Natural killer cell treated with Interleukin-12 subunit alpha and Interleukin-12 subunit beta and Interleukin-15 and Interleukin-18, amount 100 ng/mL, for 72 hours (primary cell): Measurements from ENCODE around the gene AIP. TPM values are rescaled to one million over a fixed set of nuclear protein-coding genes. Genes with fewer than 3 reads are reported as not detected.

Experiments
- ATAC-seq, 2 donors: fragments of 150-1000 bp; cut with Tn5 transposase in 1 of 2; sonication (Bioruptor Pico), chemical (Tn5 transposase) in 1 of 2; 2 replicates each; pipeline ENCODE4 v1.10.0; 2021
- DNase-seq: peaks from one replicate; pipeline ENCODE4 v3.0.0; 2022; ENCODE audit warnings: low spot score
- H3K27ac Mint-ChIP-seq, 2 donors: 1 replicate in 1 of 2; 2 replicates in 1 of 2; pipeline ENCODE4 v1.8.0; 2022; ENCODE audit warnings: mixed read lengths in 2 of 2, mild to moderate bottlenecking in 1 of 2, moderate library complexity in 1 of 2
- H3K27me3 Mint-ChIP-seq, 2 donors: 1 replicate in 1 of 2; 2 replicates in 1 of 2; pipeline ENCODE4 v1.8.0; 2022; ENCODE audit warnings: mixed read lengths in 2 of 2
- H3K36me3 Mint-ChIP-seq: one replicate; pipeline ENCODE4 v1.8.0; 2022; ENCODE audit warnings: mixed read lengths
- H3K4me1 Mint-ChIP-seq, 2 donors: 1 replicate in 1 of 2; 2 replicates in 1 of 2; pipeline ENCODE4 v1.8.0; 2022; ENCODE audit warnings: low read depth in 2 of 2, mixed read lengths in 2 of 2, mild to moderate bottlenecking in 1 of 2
- H3K4me3 Mint-ChIP-seq: one replicate; pipeline ENCODE4 v1.8.0; 2022; ENCODE audit warnings: mixed read lengths
- H3K9me3 Mint-ChIP-seq: 2 replicates; pipeline ENCODE4 v1.8.0; 2022; ENCODE audit warnings: mixed read lengths
- total RNA-seq, 2 donors: library from RNA; stranded (reverse); gene quantifications; one replicate each; pipeline ENCODE4 v1.2.3, GENCODE V29; 2022

The AIP gene
- 100 to 1,000 TPM; 120 to 140 TPM for total RNA-seq

GRCh38 chr11:67482827-67483798, at the start of gene AIP:
Gene AIP, plus strand, starts transcription at chr11:67483026. Its CDS starts 133 bp downstream, at chr11:67483159.
- Mint-ChIP-seq H3K9me3 (no peaks in the 10 kb centered on the region), H3K27me3 (no peaks in the 10 kb centered on the region), H3K4me1 (peaks cover 50 to 53% of the 10 kb centered on the region in 2 donors), H3K36me3 (peaks cover 7% of the 10 kb centered on the region), H3K27ac (peak within 1 kb of the TSS; percentile 94 to 96), H3K4me3 (peak within 1 kb of the TSS; percentile 96)
- ATAC-seq (peak; percentile 86 to 97), DNase-seq (peak; percentile 97)

- Mint-ChIP-seq H3K27ac (peak overlapping the region; percentile 92 to 96), H3K9me3 (no peaks in the 10 kb centered on the region), H3K4me1 (peaks cover 31 to 40% of the 10 kb centered on the region in 2 donors), H3K4me3 (peak overlapping the region; percentile 78), H3K27me3 (no peaks in the 10 kb centered on the region), H3K36me3 (no peaks in the 10 kb centered on the region)
- peak; percentile 85 for DNase-seq
- ATAC-seq, result peak; percentile 59 to 82
Measured at GRCh38 chr11:67433536-67434394, 49.1 kb upstream of the AIP start.

GRCh38 chr11:67434395-67434881, 48.4 kb upstream of the AIP start:
- H3K27ac Mint-ChIP-seq, result peak overlapping the region; percentile 92 to 96
- H3K36me3 Mint-ChIP-seq, result no peaks in the 10 kb centered on the region
- peak overlapping the region; percentile 78 for H3K4me3 Mint-ChIP-seq
- ATAC-seq, result peak in 1 of 2 donors; percentile 10
- H3K27me3 Mint-ChIP-seq, result no peaks in the 10 kb centered on the region
- H3K9me3 Mint-ChIP-seq, result no peaks in the 10 kb centered on the region
- H3K4me1 Mint-ChIP-seq, result peaks cover 37 to 47% of the 10 kb centered on the region in 2 donors
- no peak for DNase-seq

- H3K36me3 Mint-ChIP-seq, result no peaks in the 10 kb centered on the region
- no peaks in the 10 kb centered on the region for H3K9me3 Mint-ChIP-seq
- H3K4me1 Mint-ChIP-seq, result peaks cover 45 to 53% of the 10 kb centered on the region in 2 donors
- peak overlapping the region; percentile 93 for H3K4me3 Mint-ChIP-seq
- ATAC-seq, result no peak
- no peak for DNase-seq
- peak overlapping the region; percentile 92 for H3K27ac Mint-ChIP-seq
- no peaks in the 10 kb centered on the region for H3K27me3 Mint-ChIP-seq
Measured at GRCh38 chr11:67435031-67435726, 47.6 kb upstream of the AIP start.

DNA sequence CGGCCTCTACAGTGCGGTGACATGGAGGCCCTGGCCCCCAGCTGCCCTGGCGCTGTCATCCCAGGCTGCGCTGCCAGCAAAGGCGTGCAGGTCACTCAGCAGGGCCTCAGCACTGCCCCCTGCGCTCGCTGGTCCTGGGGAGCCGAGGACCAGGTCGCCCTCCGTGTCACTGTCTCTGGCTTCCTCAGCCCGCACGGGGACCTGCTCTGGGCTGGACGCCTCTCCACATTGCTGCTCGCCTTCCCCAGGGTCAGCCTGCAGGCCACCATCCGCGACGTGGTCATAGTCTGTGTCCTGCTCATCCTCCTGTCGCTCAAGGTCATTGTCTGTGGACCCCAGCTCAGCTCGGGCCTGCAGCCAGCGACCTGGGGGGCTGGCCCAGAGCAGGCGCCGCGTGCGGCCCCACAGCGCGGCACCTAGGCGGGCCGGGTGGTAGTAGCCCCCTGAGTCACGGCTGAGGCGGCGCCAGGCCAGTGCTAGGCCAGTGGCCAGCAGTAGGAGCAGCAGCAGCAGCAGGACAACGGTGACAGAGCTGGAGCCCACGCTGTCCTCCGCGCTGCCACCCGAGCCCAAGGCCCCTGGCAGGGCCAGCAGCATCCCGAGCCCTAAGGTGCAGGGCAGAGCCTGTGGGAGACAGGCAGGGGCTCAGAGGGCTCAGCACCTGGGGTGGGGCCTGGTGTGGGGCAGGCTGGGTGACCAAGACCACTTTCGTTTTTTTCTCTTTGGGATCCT, 46.9 kb upstream of the AIP start:
- Mint-ChIP-seq H3K4me1 (peaks cover 50 to 55% of the 10 kb centered on the region in 2 donors), H3K4me3 (peak overlapping the region; percentile 93), H3K27me3 (no peaks in the 10 kb centered on the region), H3K27ac (peak overlapping the region; percentile 92), H3K36me3 (no peaks in the 10 kb centered on the region), H3K9me3 (no peaks in the 10 kb centered on the region)
- DNase-seq, result no peak
- ATAC-seq, result no peak

DNA sequence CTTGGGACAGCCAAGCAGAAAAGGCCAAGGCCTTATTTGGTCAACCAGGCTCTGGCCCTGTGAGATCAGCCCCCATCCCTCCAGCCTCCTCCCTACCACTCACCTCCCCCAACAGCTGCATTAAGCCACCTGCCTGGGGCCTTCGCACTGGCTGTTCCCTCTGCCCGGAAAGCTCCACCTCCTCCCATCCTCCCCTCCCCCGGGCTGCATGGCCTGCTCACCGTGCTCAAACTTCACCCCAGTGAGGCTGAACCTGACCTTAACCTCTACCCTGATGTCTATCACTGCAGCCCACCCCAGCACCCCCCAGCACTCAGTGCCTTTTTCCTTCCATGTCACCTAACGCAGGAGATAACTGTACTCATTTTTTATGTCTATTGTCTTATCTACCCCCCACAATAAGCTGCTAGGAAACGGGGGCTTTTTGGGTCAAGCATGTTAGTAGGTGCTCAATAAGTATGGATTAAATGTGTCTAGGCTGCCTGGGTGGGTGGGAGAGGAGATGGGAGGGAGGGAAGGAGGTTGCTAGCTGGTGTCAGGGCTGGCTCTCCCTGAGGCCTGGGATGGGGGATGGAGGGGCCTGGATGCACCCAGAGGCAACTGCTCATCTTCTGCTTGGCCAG, 46.3 kb upstream of the AIP start:
- Mint-ChIP-seq H3K9me3 (no peaks in the 10 kb centered on the region), H3K36me3 (no peaks in the 10 kb centered on the region), H3K27ac (peak overlapping the region; percentile 92), H3K4me3 (peak overlapping the region; percentile 93), H3K4me1 (peaks cover 49 to 60% of the 10 kb centered on the region in 2 donors), H3K27me3 (no peaks in the 10 kb centered on the region)
- DNase-seq (peak; percentile 87), ATAC-seq (peak; percentile 66 to 70)

- Mint-ChIP-seq H3K4me1 (peaks cover 48 to 59% of the 10 kb centered on the region in 2 donors), H3K9me3 (no peaks in the 10 kb centered on the region), H3K4me3 (peak within 1 kb of the TSS; percentile 93), H3K27me3 (no peaks in the 10 kb centered on the region), H3K27ac (peak within 1 kb of the TSS; percentile 92), H3K36me3 (no peaks in the 10 kb centered on the region)
- ATAC-seq (peak; percentile 56 to 62), DNase-seq (peak; percentile 80)
Measured at GRCh38 chr11:67437082-67437808, 45.6 kb upstream of the AIP start, which contains the start of gene PTPRCAP. Gene PTPRCAP, minus strand, starts transcription at chr11:67437682. Its CDS starts 63 bp downstream, at chr11:67437619.

DNA sequence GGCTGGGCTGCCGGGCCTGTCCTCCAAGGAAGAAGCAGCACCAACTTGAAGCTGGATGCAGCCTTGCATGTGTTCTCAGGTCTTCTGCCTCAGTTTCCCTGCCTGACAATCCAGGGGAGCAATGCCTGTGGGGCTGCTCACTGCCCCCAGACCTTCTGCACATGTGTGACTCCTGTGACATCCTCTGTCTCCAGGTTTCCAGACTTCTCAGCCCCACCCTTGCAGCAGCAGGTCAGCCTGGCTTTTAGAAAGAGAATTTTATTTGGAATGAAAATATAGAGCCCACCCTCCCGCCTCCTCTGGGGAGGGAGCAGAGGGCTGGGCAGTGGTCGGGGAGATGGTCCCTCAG, 45.0 kb upstream of the AIP start:
- H3K27ac Mint-ChIP-seq, result peak overlapping the region; percentile 92
- H3K4me1 Mint-ChIP-seq, result peaks cover 48 to 58% of the 10 kb centered on the region in 2 donors
- H3K9me3 Mint-ChIP-seq, result no peaks in the 10 kb centered on the region
- DNase-seq, result no peak
- no peak for ATAC-seq
- H3K4me3 Mint-ChIP-seq, result peak overlapping the region; percentile 93
- no peaks in the 10 kb centered on the region for H3K36me3 Mint-ChIP-seq
- no peaks in the 10 kb centered on the region for H3K27me3 Mint-ChIP-seq

DNA sequence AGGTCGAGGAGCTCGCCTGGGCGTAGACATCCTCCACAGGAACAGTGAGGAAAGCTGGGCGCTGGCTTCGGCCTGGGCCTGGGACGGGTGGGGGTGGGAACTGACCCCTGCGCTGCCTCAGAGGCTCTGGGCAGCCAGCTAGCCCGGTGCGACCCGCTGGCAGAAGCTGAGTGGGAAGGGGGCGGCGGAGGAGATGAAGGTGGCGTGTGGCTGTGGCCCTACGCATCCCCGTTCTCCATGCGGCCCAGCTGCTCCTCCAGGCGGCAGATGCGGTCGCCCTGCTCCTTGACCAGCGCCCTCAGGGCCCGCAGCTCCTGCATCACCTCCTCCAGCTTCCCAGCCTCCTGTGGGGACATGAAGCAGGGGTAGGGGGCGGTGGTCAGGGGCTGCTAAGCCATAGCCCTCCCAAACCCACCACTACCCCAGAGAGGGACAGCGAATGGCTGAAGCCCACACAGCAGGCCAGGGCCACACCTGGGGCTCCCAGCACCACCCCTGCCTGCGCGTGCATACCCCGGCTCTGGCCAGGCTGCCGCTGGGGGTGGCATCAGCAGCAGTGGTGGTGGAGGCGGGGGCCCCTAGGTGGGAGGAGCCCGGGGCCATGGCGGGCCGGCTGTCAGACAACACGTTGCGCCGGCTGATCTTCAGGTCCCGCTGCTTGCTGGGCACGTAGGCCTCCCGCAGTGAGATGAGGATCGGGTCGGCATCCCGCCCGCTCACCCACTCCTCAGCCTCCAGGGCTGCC, 44.5 kb upstream of the AIP start:
- H3K9me3 Mint-ChIP-seq, result no peaks in the 10 kb centered on the region
- no peaks in the 10 kb centered on the region for H3K36me3 Mint-ChIP-seq
- H3K27ac Mint-ChIP-seq, result peak overlapping the region; percentile 92
- peak overlapping the region; percentile 93 for H3K4me3 Mint-ChIP-seq
- ATAC-seq (peak; percentile 11 to 50), DNase-seq (no peak)
- H3K27me3 Mint-ChIP-seq, result no peaks in the 10 kb centered on the region
- H3K4me1 Mint-ChIP-seq, result peaks cover 46 to 54% of the 10 kb centered on the region in 2 donors

GRCh38 chr11:67439321-67440228, 43.3 kb upstream of the AIP start:
- Mint-ChIP-seq H3K4me3 (peak overlapping the region; percentile 93), H3K27ac (peak overlapping the region; percentile 82 to 92), H3K4me1 (peaks cover 40 to 52% of the 10 kb centered on the region in 2 donors), H3K36me3 (no peaks in the 10 kb centered on the region), H3K9me3 (no peaks in the 10 kb centered on the region), H3K27me3 (no peaks in the 10 kb centered on the region)
- no peak for DNase-seq
- ATAC-seq, result no peak
